ENCODE results near the gene PLVAP. TPM values are rescaled to one million over a fixed set of nuclear protein-coding genes. Genes with fewer than 3 reads are reported as not detected.

PLVAP gene
- total and polyA plus RNA-seq, 9 of the 15 experiments (the other 6 are each of a cell fraction or from before 2014, with no cell fraction given): 0.09 to 0.84 (median 0.51) TPM; not detected in 4

DNA sequence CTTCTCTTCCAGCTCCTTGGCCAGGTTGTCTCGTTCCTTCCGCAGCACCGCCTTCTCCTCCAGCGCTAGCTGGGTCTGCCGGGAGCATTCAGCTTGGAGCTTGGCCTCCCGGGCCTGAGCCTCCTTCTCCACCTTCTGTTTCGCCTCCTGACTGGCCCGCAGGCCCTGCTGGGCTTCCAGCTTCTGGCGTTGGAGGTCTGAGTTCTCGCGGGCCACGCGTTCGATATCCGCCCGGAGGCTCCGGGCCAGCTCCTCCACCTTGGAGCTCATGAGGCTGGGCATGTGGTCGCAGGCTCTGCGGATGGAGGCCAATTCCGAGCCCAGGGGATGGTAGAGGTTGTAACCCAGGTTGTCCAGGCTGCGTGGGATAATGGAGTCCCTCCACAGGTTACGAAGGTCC, 11.8 kb downstream of the PLVAP start:
- BruUV-seq (replicated peaks): no TSS peak
- FAIRE-seq (no peak), ATAC-seq (no peak), DNase-seq (ENCODE audit: extremely low read depth in 1 of 4, low spot score in 3 of 4) (peak in 2 of 4 experiments; percentile 6)
- in situ Hi-C loops (cut with MboI) (no loop called here), intact Hi-C loops (cut with micrococcal nuclease) (no loop called here)
- no peak overlapping the region for H3K4me2 ChIP-seq (ENCODE audit: insufficient read depth, low read length)
- TF ChIP-seq ILF3 (IDR thresholded peaks at IDR 0.05; ENCODE audit: borderline replicate concordance): no peak
- no peak for TF ChIP-seq ZNF384 (IDR thresholded peaks at IDR 0.05; ENCODE audit: low read depth, low read length)
- no peak for TF ChIP-seq TEAD4 (IDR thresholded peaks at IDR 0.05; ENCODE audit: low read length)
- no peak for TF ChIP-seq TEAD4 (CRISPR knock-in tag; IDR thresholded peaks at IDR 0.05; ENCODE audit: borderline replicate concordance)
- no peak for TF ChIP-seq ATF2 (CRISPR knock-in tag; IDR thresholded peaks at IDR 0.05)
- TF ChIP-seq, protein P1, sequence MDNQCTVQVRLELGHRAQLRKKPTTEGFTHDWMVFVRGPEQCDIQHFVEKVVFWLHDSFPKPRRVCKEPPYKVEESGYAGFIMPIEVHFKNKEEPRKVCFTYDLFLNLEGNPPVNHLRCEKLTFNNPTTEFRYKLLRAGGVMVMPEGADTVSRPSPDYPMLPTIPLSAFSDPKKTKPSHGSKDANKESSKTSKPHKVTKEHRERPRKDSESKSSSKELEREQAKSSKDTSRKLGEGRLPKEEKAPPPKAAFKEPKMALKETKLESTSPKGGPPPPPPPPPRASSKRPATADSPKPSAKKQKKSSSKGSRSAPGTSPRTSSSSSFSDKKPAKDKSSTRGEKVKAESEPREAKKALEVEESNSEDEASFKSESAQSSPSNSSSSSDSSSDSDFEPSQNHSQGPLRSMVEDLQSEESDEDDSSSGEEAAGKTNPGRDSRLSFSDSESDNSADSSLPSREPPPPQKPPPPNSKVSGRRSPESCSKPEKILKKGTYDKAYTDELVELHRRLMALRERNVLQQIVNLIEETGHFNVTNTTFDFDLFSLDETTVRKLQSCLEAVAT (IDR thresholded peaks at IDR 0.05): no peak
- no peak for TF ChIP-seq ZNF511 (CRISPR knock-in tag; IDR thresholded peaks at IDR 0.05)
- TF ChIP-seq RBM15 (IDR thresholded peaks at IDR 0.05; ENCODE audit: insufficient read depth, low read length): no peak
- no peak for TF ChIP-seq FOS (IDR thresholded peaks at IDR 0.05; ENCODE audit: extremely low read depth, insufficient read length)
- no peak for TF ChIP-seq KLF6 (CRISPR knock-in tag; IDR thresholded peaks at IDR 0.05; ENCODE audit: borderline replicate concordance)
- TF ChIP-seq SMAD3 (CRISPR knock-in tag; conservative IDR thresholded peaks at IDR 0.05): no peak
- TF ChIP-seq ZBTB33 (CRISPR knock-in tag; IDR thresholded peaks at IDR 0.05): no peak
- no peak for TF ChIP-seq EP300 (IDR thresholded peaks at IDR 0.05; ENCODE audit: low read length)
- peak overlapping the region in 1 of 2 experiments; percentile 31; a peak in 2 of 4 replicates for H3K9ac ChIP-seq (ENCODE audit: insufficient read depth in 1 of 2, low read depth in 2 of 2, low read length in 2 of 2)
- H3K4me1 ChIP-seq (replicated peaks in 1 of 2; ENCODE audit: control insufficient read depth in 2 of 2, insufficient read depth in 2 of 2, low read length in 2 of 2): peaks cover 5 to 7% of the 10 kb centered on the region in 2 experiments; a peak in 4 of 5 replicates
- no peaks in the 10 kb centered on the region for H3K9me3 ChIP-seq (replicated peaks; ENCODE audit: control insufficient read depth, insufficient read depth, low read depth, low read length)
- no peak overlapping the region for H3K27ac ChIP-seq (ENCODE audit: extremely low read depth, low read depth, low read length)
- H3K9me1 ChIP-seq (ENCODE audit: control insufficient read depth, insufficient read depth, low read length): no peaks in the 10 kb centered on the region
- H3K79me2 ChIP-seq (ENCODE audit: control insufficient read depth, insufficient read depth, low read length): no peaks in the 10 kb centered on the region
- CTCF ChIA-PET (ENCODE audit: low intra/inter-chr PET ratio): no interaction called here
- POLR2A ChIA-PET: interaction anchor here (0.9 to 1.6 kb wide), 2 partner anchors 21 to 130 kb away, joined by 3 to 7 read pairs; no protein-coding TSS in a partner anchor
- H3K4me3 ChIP-seq: no peak overlapping the region
- H3K36me3 ChIP-seq (ENCODE audit: control insufficient read depth, insufficient read depth, low read length): no peaks in the 10 kb centered on the region
- no peak overlapping the region for H2AFZ ChIP-seq (ENCODE audit: low read depth, low read length)
- H3K27me3 ChIP-seq (ENCODE audit: control insufficient read depth in 2 of 2, insufficient read depth in 2 of 2, low read length in 2 of 2): peaks cover 22 to 24% of the 10 kb centered on the region in 2 experiments
- 17% methylated on average over 18 of the region's 22 CpGs for WGBS (ENCODE audit: insufficient coverage, low coverage, missing lambda C conversion rate)
- no peaks in the 10 kb centered on the region for H4K20me1 ChIP-seq (replicated peaks; ENCODE audit: control insufficient read depth, insufficient read depth, low read length)

All from K562 (cell line).